HCT116 (cell line): ENCODE results near the gene NEMP2. TPM values are rescaled to one million over a fixed set of nuclear protein-coding genes. Genes with fewer than 3 reads are reported as not detected.

Experiments used
- ATAC-seq: fragments of 200-7000 bp; cut with Tn5 transposase; 2 replicates; pipeline ENCODE4 v1.9.1; 2020; ENCODE audit warnings: mild to moderate bottlenecking, moderate library complexity
- BruUV-seq: library from RNA; stranded (reverse); fragments of 400-500 nt; replicated peaks from 2 replicates; lab custom pipeline; 2021; lab: Mats Ljungman, UMichigan
- CTCF ChIA-PET: fragments of 300-600 bp; sonication (Branson Sonifier 250); formaldehyde crosslinking; loops from one replicate; lab custom pipeline; 2021; ENCODE audit warnings: antibody characterized with exemption; lab: Charles Lee
- POLR2A ChIA-PET: fragments of 300-600, 350-600 bp; sonication (Branson Sonifier 250); formaldehyde crosslinking; loops from one replicate; lab custom pipeline; 2021; ENCODE audit warnings: antibody characterized with exemption; lab: Charles Lee
- RAD21 ChIA-PET, 2 experiments: fragments of 300-600 bp; sonication (Branson Sonifier 250); formaldehyde crosslinking; loops; one replicate each; lab custom pipeline; 2023; ENCODE audit warnings: low total read pairs in 2 of 2; ENCODE audit not compliant: uncharacterized antibody in 2 of 2, unreplicated experiment in 2 of 2, low non-redundant PET in 1 of 2; lab: Charles Lee
- DNase-seq: peaks from one replicate; pipeline ENCODE4 v3.0.0-alpha.2; 2010; ENCODE audit warnings: low read depth, low spot score
- H2AFZ ChIP-seq: fragments of 200-600 bp; shearing (Covaris generic), sonication (generic); 2 replicates; pipeline ENCODE4 v1.6.1; 2017; ENCODE audit warnings: low read depth, mixed run types, mixed read lengths, antibody characterized with exemption, low read length; ENCODE audit not compliant: poor library complexity, severe bottlenecking
- H3K27ac ChIP-seq: 2 replicates; pipeline ENCODE4 v1.5.1; 2012; ENCODE audit warnings: low read depth, low read length
- H3K27me3 ChIP-seq: fragments of 200-600 bp; sonication (generic); 2 replicates; pipeline ENCODE4 v1.6.1; 2016; ENCODE audit warnings: mixed run types, low read length, mixed read lengths; ENCODE audit not compliant: insufficient read depth
- H3K36me3 ChIP-seq, 2 experiments: fragments of 200-500 bp in 1 of 2; fragments of 200-600 bp in 1 of 2; sonication (Bioruptor generic) in 1 of 2; sonication (generic) in 1 of 2; 2 replicates each; pipeline versions ENCODE4 v1.5.1 to v1.6.1; 2014 to 2016; ENCODE audit warnings: low read length in 2 of 2, inconsistent platforms in 1 of 2, mixed read lengths in 1 of 2, mixed run types in 1 of 2; ENCODE audit not compliant: insufficient read depth in 2 of 2, control insufficient read depth in 1 of 2
- H3K4me1 ChIP-seq, 2 experiments: fragments of 200-600 bp in 1 of 2; sonication (generic) in 1 of 2; 2 replicates each; pipeline versions ENCODE4 v1.5.1 to v1.6.1; 2012 to 2017; ENCODE audit warnings: low read length in 2 of 2, inconsistent platforms in 1 of 2, mild to moderate bottlenecking in 1 of 2, mixed read lengths in 1 of 2, mixed run types in 1 of 2, moderate library complexity in 1 of 2; ENCODE audit not compliant: insufficient read depth in 2 of 2, control insufficient read depth in 1 of 2
- H3K4me2 ChIP-seq: fragments of 200-600 bp; sonication (generic); 2 replicates; pipeline ENCODE4 v1.6.1; 2017; ENCODE audit warnings: mixed run types, low read length, mixed read lengths
- H3K4me3 ChIP-seq, 2 experiments: fragments of 200-600 bp in 1 of 2; sonication (generic) in 1 of 2; replicated peaks in 1 of 2; 2 replicates each; pipeline ENCODE4 v1.5.1; 2011 to 2016; ENCODE audit warnings: low read length in 2 of 2, control low read depth in 1 of 2, low read depth in 1 of 2, mild to moderate bottlenecking in 1 of 2, mixed read lengths in 1 of 2, mixed run types in 1 of 2
- H3K79me2 ChIP-seq: fragments of 200-600 bp; sonication (generic); 2 replicates; pipeline ENCODE4 v1.6.1; 2017; ENCODE audit warnings: mild to moderate bottlenecking, mixed run types, low read length, moderate library complexity, mixed read lengths; ENCODE audit not compliant: insufficient read depth
- H3K9ac ChIP-seq: fragments of 200-600 bp; sonication (generic); 2 replicates; pipeline ENCODE4 v1.6.1; 2016; ENCODE audit warnings: low read length, mixed read lengths
- H3K9me2 ChIP-seq: fragments of 200-600 bp; sonication (generic), shearing (Covaris generic); 2 replicates; pipeline ENCODE4 v1.6.1; 2017; ENCODE audit warnings: mixed run types, mild to moderate bottlenecking, moderate library complexity; ENCODE audit not compliant: insufficient read depth
- H3K9me3 ChIP-seq, 2 experiments: fragments of 200-500 bp in 1 of 2; fragments of 200-600 bp in 1 of 2; sonication (Bioruptor generic) in 1 of 2; sonication (generic) in 1 of 2; 2 replicates each; pipeline ENCODE4 v1.6.1; 2014 to 2017; ENCODE audit warnings: low read length in 2 of 2, mixed read lengths in 2 of 2, inconsistent platforms in 1 of 2, low read depth in 1 of 2, mild to moderate bottlenecking in 1 of 2, mixed run types in 1 of 2, moderate library complexity in 1 of 2; ENCODE audit not compliant: control insufficient read depth in 1 of 2, insufficient read depth in 1 of 2
- H4K20me1 ChIP-seq: fragments of 200-600 bp; sonication (generic), shearing (Covaris generic); 2 replicates; pipeline ENCODE4 v1.6.1; 2017; ENCODE audit warnings: mixed run types, mild to moderate bottlenecking, moderate library complexity; ENCODE audit not compliant: insufficient read depth
- CTCF ChIP-seq, 3 experiments: fragments of 200-600 bp in 1 of 3; sonication (generic) in 1 of 3; IDR thresholded peaks in 2 of 3; conservative IDR thresholded peaks in 1 of 3; 2 replicates each; pipeline ENCODE4 v1.5.1; 2012 to 2017; ENCODE audit warnings: low read depth in 2 of 3, low read length in 2 of 3, antibody characterized with exemption in 1 of 3, borderline replicate concordance in 1 of 3, control low read depth in 1 of 3, mild to moderate bottlenecking in 1 of 3, mixed read lengths in 1 of 3, mixed run types in 1 of 3, moderate library complexity in 1 of 3; ENCODE audit not compliant: insufficient read depth in 1 of 3
- JUND ChIP-seq: IDR thresholded peaks from 2 replicates; pipeline ENCODE4 v1.6.1; 2012
- POLR2A ChIP-seq: IDR thresholded peaks from 2 replicates; pipeline ENCODE4 v1.7.0; 2011; ENCODE audit warnings: borderline replicate concordance; ENCODE audit not compliant: insufficient read depth, insufficient read length; ENCODE audit errors: extremely low read depth
- SP1 ChIP-seq: IDR thresholded peaks from 2 replicates; pipeline ENCODE4 v1.6.1; 2012; ENCODE audit warnings: low read depth
- SRF ChIP-seq: IDR thresholded peaks from 2 replicates; pipeline ENCODE4 v1.6.1; 2012; ENCODE audit warnings: low read depth
- TCF7L2 ChIP-seq: IDR thresholded peaks from 2 replicates; pipeline ENCODE4 v1.7.0; 2011; ENCODE audit warnings: borderline replicate concordance, inconsistent platforms; ENCODE audit not compliant: insufficient read depth, insufficient read length; ENCODE audit errors: extremely low read depth
- YY1 ChIP-seq: IDR thresholded peaks from 2 replicates; pipeline ENCODE4 v1.6.1; 2011; ENCODE audit warnings: low read length, low read depth, moderate library complexity, mild to moderate bottlenecking; ENCODE audit not compliant: insufficient replicate concordance; ENCODE audit errors: extremely low read depth
- ZBTB33 ChIP-seq: IDR thresholded peaks from 2 replicates; pipeline ENCODE4 v1.6.1; 2011; ENCODE audit warnings: mild to moderate bottlenecking, low read length, moderate library complexity; ENCODE audit not compliant: insufficient replicate concordance; ENCODE audit errors: extremely low read depth
- ZFX ChIP-seq: fragments of 450-650 bp; IDR thresholded peaks from 2 replicates; pipeline ENCODE4 v1.6.1; 2017
- ZNF274 ChIP-seq: fragments of 200-500 bp; sonication (Bioruptor generic); IDR thresholded peaks from 2 replicates; pipeline ENCODE4 v1.6.1; 2014; ENCODE audit warnings: mild to moderate bottlenecking, low read depth, low read length, inconsistent platforms
- intact Hi-C: fragments of 100-400 bp; cut with micrococcal nuclease; formaldehyde crosslinking; loops from 2 replicates; pipeline ENCODE4 v1.10.0; 2022
- total RNA-seq: library from RNA; stranded (reverse); gene quantifications from one replicate; pipeline ENCODE4 v1.2.1, GENCODE V29; 2021; ENCODE audit not compliant: unreplicated experiment

The NEMP2 gene
- total RNA-seq, 1 experiment from 2014 or later: 8.6 TPM

GRCh38 chr2:190545093-190545492 is 10.6 kb upstream of the NEMP2 start (continued):
- TF ChIP-seq YY1 (no peak), SRF (no peak), CTCF (IDR thresholded peaks at IDR 0.05 in 2 of 3, conservative IDR thresholded peaks at IDR 0.05 in 1 of 3; ENCODE audit: borderline replicate concordance in 1 of 3, insufficient read depth in 1 of 3, low read depth in 2 of 3, low read length in 2 of 3) (no peak)

- H3K4me3 ChIP-seq: no peak overlapping the region
- BruUV-seq: no TSS peak
These were observed 5.5 kb upstream of the NEMP2 start for GRCh38 chr2:190540048-190540447.

GRCh38 chr2:190538201-190538600 is 3.7 kb upstream of the NEMP2 start:
- intact Hi-C loops: no loop called here
- no peak overlapping the region for H3K4me3 ChIP-seq
- CTCF ChIA-PET: no interaction called here
- H3K27me3 ChIP-seq: no peaks in the 10 kb centered on the region
- H3K9me2 ChIP-seq: no peaks in the 10 kb centered on the region
- H3K9ac ChIP-seq: no peak overlapping the region
- no peak overlapping the region for H3K27ac ChIP-seq
- no peak overlapping the region for H2AFZ ChIP-seq
- peaks cover 0 to 9% of the 10 kb centered on the region in 2 experiments; a peak in 1 of 4 replicates for H3K36me3 ChIP-seq
- H3K4me2 ChIP-seq: no peak overlapping the region
- peaks cover 7 to 34% of the 10 kb centered on the region in 2 experiments; a peak in 1 of 4 replicates for H3K9me3 ChIP-seq
- peaks cover 8 to 30% of the 10 kb centered on the region in 2 experiments; a peak in 3 of 4 replicates for H3K4me1 ChIP-seq
- H3K79me2 ChIP-seq: peaks cover 7% of the 10 kb centered on the region; the same call in 1 of the 2 replicates
- RAD21 ChIA-PET: no interaction called here
- no TSS peak for BruUV-seq
- POLR2A ChIA-PET: no interaction called here
- ATAC-seq (no peak), DNase-seq (no peak)
- H4K20me1 ChIP-seq: no peaks in the 10 kb centered on the region
- TF ChIP-seq TCF7L2 (no peak), YY1 (no peak), SP1 (no peak), ZBTB33 (no peak), CTCF (IDR thresholded peaks at IDR 0.05 in 2 of 3, conservative IDR thresholded peaks at IDR 0.05 in 1 of 3; ENCODE audit: borderline replicate concordance in 1 of 3, insufficient read depth in 1 of 3, low read depth in 2 of 3, low read length in 2 of 3) (no peak), SRF (no peak), POLR2A (no peak), ZFX (no peak)

More at GRCh38 chr2:190540048-190540447, 5.5 kb upstream of the NEMP2 start:
- Histone ChIP-seq H3K79me2 (peaks cover 6% of the 10 kb centered on the region; the same call in 1 of the 2 replicates), H3K9ac (no peak overlapping the region), H3K4me1 (peaks cover 3 to 15% of the 10 kb centered on the region in 2 experiments; a peak in 2 of 4 replicates), H2AFZ (no peak overlapping the region), H3K9me2 (no peaks in the 10 kb centered on the region), H3K36me3 (peaks cover 0 to 9% of the 10 kb centered on the region in 2 experiments; a peak in 1 of 4 replicates), H3K4me2 (no peak overlapping the region), H4K20me1 (no peaks in the 10 kb centered on the region), H3K9me3 (peaks cover 7 to 34% of the 10 kb centered on the region in 2 experiments; a peak in 1 of 4 replicates), H3K27ac (no peak overlapping the region), H3K27me3 (no peaks in the 10 kb centered on the region)
- CTCF ChIA-PET: no interaction called here
- DNase-seq (no peak), ATAC-seq (no peak)
- POLR2A ChIA-PET: no interaction called here
- intact Hi-C loops: no loop called here
- RAD21 ChIA-PET: no interaction called here
- TF ChIP-seq JUND (no peak), ZNF274 (no peak)
